ENCODE measurements around the gene GPR146.

DNA sequence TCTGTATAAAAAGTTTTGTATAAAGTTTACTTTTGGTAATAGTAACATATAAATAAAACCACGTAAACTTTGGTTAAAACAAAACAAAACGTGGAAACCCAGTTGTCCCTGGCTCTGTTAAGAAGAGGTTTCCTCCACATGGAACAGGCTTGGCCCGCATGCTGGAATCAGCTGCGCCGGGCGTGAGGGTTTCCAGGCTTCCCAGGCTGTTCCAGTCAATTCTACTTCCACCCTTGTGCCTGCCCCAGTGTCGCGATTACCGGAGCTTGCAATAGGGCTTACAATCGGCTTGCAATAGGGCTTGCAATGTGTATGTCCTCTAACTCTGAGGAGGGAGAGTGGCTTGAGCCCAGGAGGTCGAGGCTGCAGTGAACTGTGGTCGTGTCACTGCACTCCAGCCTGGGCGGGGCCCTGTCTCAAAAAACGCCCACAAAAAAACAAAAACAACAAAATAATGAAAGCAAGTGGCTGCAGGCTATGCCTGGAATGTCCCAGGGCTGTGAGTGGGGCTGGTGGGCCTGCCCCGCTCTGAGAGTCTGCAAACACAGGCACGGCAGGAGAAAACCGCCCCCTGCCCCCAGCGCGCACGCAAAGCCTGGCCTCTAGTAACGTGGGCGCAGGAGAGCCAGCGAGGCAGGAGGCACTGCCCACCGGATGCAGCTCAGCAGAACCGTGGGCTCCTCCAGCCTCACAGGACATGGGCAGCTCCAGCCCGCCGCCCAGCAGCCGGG is 45.0 kb upstream of the GPR146 start:
- TF ChIP-seq, protein P1, sequence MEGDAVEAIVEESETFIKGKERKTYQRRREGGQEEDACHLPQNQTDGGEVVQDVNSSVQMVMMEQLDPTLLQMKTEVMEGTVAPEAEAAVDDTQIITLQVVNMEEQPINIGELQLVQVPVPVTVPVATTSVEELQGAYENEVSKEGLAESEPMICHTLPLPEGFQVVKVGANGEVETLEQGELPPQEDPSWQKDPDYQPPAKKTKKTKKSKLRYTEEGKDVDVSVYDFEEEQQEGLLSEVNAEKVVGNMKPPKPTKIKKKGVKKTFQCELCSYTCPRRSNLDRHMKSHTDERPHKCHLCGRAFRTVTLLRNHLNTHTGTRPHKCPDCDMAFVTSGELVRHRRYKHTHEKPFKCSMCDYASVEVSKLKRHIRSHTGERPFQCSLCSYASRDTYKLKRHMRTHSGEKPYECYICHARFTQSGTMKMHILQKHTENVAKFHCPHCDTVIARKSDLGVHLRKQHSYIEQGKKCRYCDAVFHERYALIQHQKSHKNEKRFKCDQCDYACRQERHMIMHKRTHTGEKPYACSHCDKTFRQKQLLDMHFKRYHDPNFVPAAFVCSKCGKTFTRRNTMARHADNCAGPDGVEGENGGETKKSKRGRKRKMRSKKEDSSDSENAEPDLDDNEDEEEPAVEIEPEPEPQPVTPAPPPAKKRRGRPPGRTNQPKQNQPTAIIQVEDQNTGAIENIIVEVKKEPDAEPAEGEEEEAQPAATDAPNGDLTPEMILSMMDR (IDR thresholded peaks at IDR 0.05; ENCODE audit: low read depth, low read length, poor library complexity, severe bottlenecking), result no peak
- TF ChIP-seq EZH2phosphoT487 (IDR thresholded peaks at IDR 0.05; ENCODE audit: borderline replicate concordance, low read length), result no peak
